ENCODE results near the gene WASF3. TPM values are rescaled to one million over a fixed set of nuclear protein-coding genes. Genes with fewer than 3 reads are reported as not detected.

The WASF3 gene
- total RNA-seq, 4 donors from 2014 or later, result 5.9 to 37.5 (median 12.5) TPM

DNA sequence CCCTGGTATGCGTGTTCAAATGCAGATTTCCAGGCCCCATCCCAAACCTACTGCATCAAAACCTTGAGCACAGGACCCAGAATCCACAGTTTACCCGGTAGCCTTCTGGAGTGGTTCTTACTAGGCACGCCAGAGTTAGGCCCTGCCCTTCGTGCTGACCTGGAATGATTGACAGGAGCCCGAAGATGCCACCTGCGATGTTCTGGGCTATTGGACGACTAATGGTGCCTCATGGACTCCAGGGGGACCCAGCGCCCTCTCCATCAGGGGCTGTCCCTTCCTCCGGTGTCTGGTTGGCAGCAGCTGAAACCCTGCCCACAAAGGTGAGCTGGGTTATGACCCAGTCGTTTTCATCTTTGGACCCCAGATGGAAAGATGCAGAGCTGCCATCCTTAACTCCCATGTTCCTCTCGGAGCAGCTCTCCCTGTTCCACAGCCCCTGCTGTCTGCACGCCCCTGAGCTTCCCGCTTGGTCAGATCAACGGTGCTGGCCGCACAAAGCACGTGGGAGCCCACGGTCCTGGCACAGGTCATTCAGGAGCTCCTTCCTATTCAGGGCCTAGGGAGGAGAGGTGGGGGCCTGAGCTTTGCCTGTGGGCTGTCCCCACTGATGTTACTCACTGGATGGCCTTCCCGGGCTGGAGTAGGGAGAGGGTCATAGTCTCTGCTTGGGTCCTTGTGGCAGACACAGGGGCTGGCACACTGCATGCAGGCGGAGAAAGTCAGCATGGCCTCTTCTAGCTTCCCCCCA, 137.3 kb downstream of the WASF3 start:
- DNase-seq, result no peak
- intact Hi-C loops (cut with DNase I; ENCODE audit: low total_unique reads), result loop anchor here (5.0 kb wide), 1 partner anchor 512 kb away; no protein-coding TSS in a partner anchor
- H3K9me3 ChIP-seq, result peaks cover 0 to 12% of the 10 kb centered on the region in 2 donors
- H3K4me3 ChIP-seq, result no peak overlapping the region
- H3K36me3 ChIP-seq, result no peaks in the 10 kb centered on the region
- H3K4me1 ChIP-seq, result no peaks in the 10 kb centered on the region
- no peak overlapping the region for H3K27ac ChIP-seq
- TF ChIP-seq, protein P1, sequence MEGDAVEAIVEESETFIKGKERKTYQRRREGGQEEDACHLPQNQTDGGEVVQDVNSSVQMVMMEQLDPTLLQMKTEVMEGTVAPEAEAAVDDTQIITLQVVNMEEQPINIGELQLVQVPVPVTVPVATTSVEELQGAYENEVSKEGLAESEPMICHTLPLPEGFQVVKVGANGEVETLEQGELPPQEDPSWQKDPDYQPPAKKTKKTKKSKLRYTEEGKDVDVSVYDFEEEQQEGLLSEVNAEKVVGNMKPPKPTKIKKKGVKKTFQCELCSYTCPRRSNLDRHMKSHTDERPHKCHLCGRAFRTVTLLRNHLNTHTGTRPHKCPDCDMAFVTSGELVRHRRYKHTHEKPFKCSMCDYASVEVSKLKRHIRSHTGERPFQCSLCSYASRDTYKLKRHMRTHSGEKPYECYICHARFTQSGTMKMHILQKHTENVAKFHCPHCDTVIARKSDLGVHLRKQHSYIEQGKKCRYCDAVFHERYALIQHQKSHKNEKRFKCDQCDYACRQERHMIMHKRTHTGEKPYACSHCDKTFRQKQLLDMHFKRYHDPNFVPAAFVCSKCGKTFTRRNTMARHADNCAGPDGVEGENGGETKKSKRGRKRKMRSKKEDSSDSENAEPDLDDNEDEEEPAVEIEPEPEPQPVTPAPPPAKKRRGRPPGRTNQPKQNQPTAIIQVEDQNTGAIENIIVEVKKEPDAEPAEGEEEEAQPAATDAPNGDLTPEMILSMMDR (IDR thresholded peaks at IDR 0.05), result no peak
- no peaks in the 10 kb centered on the region for H3K27me3 ChIP-seq

DNA sequence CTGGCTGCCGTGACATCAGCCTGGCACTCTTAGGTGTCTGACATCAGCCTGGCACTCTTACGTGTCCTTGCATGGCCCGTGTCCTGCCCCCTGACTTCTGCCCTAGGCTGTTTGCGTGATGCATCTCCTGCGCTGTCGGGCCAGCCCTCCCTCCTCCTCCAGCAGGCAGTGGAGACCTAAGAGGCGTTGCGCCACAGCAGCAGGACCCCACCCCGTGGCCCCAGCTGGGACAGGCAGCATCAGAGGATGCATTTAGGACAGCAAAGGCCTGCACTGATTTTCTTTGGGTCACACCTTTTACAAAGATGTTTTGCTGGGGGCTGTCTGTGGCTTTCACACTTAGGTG, 137.8 kb downstream of the WASF3 start:
- TF ChIP-seq, protein P1 (IDR thresholded peaks at IDR 0.05), result no peak
- no peak for TF ChIP-seq POLR2A (IDR thresholded peaks at IDR 0.05)
- no peaks in the 10 kb centered on the region for H3K4me1 ChIP-seq
- peaks cover 0 to 7% of the 10 kb centered on the region in 2 donors for H3K9me3 ChIP-seq
- no peaks in the 10 kb centered on the region for H3K36me3 ChIP-seq
- H3K4me3 ChIP-seq, result no peak overlapping the region
- H3K27ac ChIP-seq, result no peak overlapping the region
- DNase-seq, result no peak
- no peaks in the 10 kb centered on the region for H3K27me3 ChIP-seq
- intact Hi-C loops (cut with DNase I; ENCODE audit: low total_unique reads), result loop anchor here (5.0 kb wide), 1 partner anchor 513 kb away; no protein-coding TSS in a partner anchor

DNA sequence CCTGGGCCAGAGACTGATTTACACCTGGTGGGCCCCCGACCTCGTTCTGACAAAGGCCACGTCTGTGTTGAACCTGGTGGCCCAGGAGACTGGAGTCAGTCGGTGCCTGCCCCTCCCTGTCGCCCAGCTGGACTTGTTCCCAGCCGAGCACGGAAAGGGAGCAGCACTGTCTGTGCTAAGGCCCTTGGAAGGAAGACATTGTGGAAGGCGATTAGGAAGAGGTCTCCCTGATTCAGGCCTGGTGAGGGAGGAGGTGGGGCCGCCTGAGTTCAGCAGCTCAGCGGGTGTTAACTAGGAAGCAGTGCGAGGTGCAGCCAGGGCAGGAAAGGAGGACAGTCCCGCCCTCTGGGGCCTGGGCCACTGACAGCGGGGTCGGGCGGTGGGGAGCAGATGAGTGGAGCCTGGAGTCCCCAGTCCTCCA, 138.4 kb downstream of the WASF3 start:
- TF ChIP-seq, protein P1 (IDR thresholded peaks at IDR 0.05), result no peak
- no peak for TF ChIP-seq POLR2A (IDR thresholded peaks at IDR 0.05)
- intact Hi-C loops (cut with DNase I; ENCODE audit: low total_unique reads), result loop anchor here (5.0 kb wide), 1 partner anchor 514 kb away; no protein-coding TSS in a partner anchor
- Histone ChIP-seq H3K27me3 (no peaks in the 10 kb centered on the region), H3K36me3 (no peaks in the 10 kb centered on the region), H3K4me3 (no peak overlapping the region), H3K9me3 (peaks cover 0 to 1% of the 10 kb centered on the region in 2 donors), H3K4me1 (no peaks in the 10 kb centered on the region), H3K27ac (no peak overlapping the region)
- no peak for DNase-seq

DNA sequence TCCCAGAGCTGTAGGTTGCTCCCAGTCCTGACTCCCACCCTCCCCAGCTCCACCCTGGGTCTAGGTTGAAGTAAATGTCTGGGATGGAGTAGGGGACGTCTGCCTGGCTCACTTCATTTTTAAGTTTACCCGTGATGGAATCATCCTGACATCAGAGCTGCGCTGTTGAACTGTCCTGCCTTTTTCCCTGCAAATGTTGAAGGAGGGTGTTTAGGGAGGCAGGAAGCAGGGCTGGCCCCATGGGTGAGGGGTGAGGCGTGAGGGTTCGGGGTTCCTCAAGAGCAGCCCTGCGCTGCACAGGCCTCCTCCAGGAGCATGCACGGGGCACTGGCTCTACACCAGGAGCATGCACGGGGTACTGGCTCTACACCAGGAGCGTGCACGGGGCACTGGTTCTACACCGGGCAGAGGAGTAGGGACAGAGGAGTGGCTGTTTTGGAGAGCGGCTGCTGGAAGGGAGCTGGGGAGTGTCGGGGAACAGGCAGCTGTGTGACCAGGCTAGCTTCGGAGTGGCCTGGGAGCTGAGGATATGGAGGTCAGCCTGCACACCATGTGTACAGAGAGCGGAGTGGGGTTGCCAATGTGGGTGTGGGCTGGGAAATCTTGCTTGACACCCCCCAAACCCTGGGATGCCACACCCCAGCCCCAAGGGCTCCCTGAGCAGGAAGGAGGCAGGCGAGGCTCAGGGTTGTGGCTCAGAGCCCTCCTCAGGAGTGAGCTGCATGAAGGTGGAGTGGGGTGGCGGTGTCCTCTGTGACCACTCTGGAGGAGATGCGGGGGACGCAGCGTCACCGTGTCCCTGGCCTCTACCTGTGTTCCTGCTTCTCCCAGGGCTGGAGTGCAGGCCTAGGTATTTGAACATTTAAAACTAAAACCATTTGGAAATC, 139.8 kb downstream of the WASF3 start:
- Histone ChIP-seq H3K27ac (no peak overlapping the region), H3K27me3 (no peaks in the 10 kb centered on the region)
- intact Hi-C loops (cut with DNase I; ENCODE audit: low total_unique reads), result loop anchor here (5.0 kb wide), 1 partner anchor 515 kb away; no protein-coding TSS in a partner anchor

More for the DNA sequence above, 139.8 kb downstream of the WASF3 start:
- Histone ChIP-seq H3K4me1 (no peaks in the 10 kb centered on the region), H3K9me3 (no peaks in the 10 kb centered on the region), H3K4me3 (no peak overlapping the region), H3K36me3 (no peaks in the 10 kb centered on the region)
- DNase-seq, result no peak
- TF ChIP-seq POLR2A (IDR thresholded peaks at IDR 0.05), result no peak
- TF ChIP-seq, protein P1 (IDR thresholded peaks at IDR 0.05), result no peak
